ENCODE measurements around the gene FCHO1. TPM values are rescaled to one million over a fixed set of nuclear protein-coding genes. Genes with fewer than 3 reads are reported as not detected.

FCHO1 gene
- total RNA-seq, 1 donor from 2014 or later: 0.98 TPM

- peak; percentile 61 for DNase-seq (ENCODE audit: low spot score, unreplicated experiment)
- Mint-ChIP-seq H3K27me3 (peaks cover 12% of the 10 kb centered on the region), H3K4me3 (ENCODE audit: low read depth) (no peak overlapping the region), H3K4me1 (ENCODE audit: low read depth) (no peaks in the 10 kb centered on the region), H3K27ac (no peak overlapping the region), H3K9me3 (ENCODE audit: low read depth) (no peaks in the 10 kb centered on the region), H3K36me3 (ENCODE audit: insufficient read depth) (no peaks in the 10 kb centered on the region)
- peak; percentile 73 for TF ChIP-seq CTCF (IDR thresholded peaks at IDR 0.05; ENCODE audit: unreplicated experiment)
These were observed 33.1 kb downstream of the FCHO1 start for GRCh38 chr19:17784201-17785008.

GRCh38 chr19:17787274-17787913, 36.1 kb downstream of the FCHO1 start:
- TF ChIP-seq CTCF (IDR thresholded peaks at IDR 0.05; ENCODE audit: unreplicated experiment): no peak
- Mint-ChIP-seq H3K4me3 (ENCODE audit: low read depth) (no peak overlapping the region), H3K36me3 (ENCODE audit: insufficient read depth) (no peaks in the 10 kb centered on the region), H3K4me1 (ENCODE audit: low read depth) (no peaks in the 10 kb centered on the region), H3K27ac (no peak overlapping the region), H3K27me3 (peaks cover 12% of the 10 kb centered on the region), H3K9me3 (ENCODE audit: low read depth) (no peaks in the 10 kb centered on the region)
- no peak for DNase-seq (ENCODE audit: low spot score, unreplicated experiment)

DNA sequence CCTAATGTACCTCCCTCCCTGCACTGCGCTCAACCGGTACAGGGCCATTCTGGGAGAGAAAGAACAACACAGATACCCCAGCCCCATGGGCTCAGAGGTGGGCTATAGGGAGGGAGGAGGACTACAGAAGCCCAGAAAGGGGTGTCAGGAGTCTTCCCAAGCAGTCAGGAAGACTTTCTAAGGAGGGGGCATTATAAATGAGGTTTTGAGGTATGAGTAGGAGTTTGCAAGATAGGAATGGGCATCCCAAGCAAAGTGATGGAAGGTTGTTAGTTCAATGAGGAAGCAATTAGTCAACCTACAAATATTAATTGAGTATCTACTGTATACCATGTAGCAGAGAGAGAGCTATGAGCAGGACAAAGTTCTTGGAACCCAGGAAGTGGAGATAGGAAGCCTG, 37.4 kb downstream of the FCHO1 start:
- no peaks in the 10 kb centered on the region for H3K4me1 Mint-ChIP-seq (ENCODE audit: low read depth)
- no peak for TF ChIP-seq CTCF (IDR thresholded peaks at IDR 0.05; ENCODE audit: unreplicated experiment)
- no peak overlapping the region for H3K4me3 Mint-ChIP-seq (ENCODE audit: low read depth)
- H3K36me3 Mint-ChIP-seq (ENCODE audit: insufficient read depth): no peaks in the 10 kb centered on the region
- no peaks in the 10 kb centered on the region for H3K9me3 Mint-ChIP-seq (ENCODE audit: low read depth)
- peaks cover 16% of the 10 kb centered on the region for H3K27me3 Mint-ChIP-seq
- no peak overlapping the region for H3K27ac Mint-ChIP-seq
- DNase-seq (ENCODE audit: low spot score, unreplicated experiment): no peak

GRCh38 chr19:17790059-17790780, 38.9 kb downstream of the FCHO1 start:
- Mint-ChIP-seq H3K4me3 (ENCODE audit: low read depth) (no peak overlapping the region), H3K27ac (no peak overlapping the region), H3K4me1 (ENCODE audit: low read depth) (no peaks in the 10 kb centered on the region), H3K36me3 (ENCODE audit: insufficient read depth) (no peaks in the 10 kb centered on the region), H3K27me3 (peaks cover 31% of the 10 kb centered on the region), H3K9me3 (ENCODE audit: low read depth) (no peaks in the 10 kb centered on the region)
- DNase-seq (ENCODE audit: low spot score, unreplicated experiment): no peak
- TF ChIP-seq CTCF (IDR thresholded peaks at IDR 0.05; ENCODE audit: unreplicated experiment): no peak

- Mint-ChIP-seq H3K4me1 (ENCODE audit: low read depth) (no peaks in the 10 kb centered on the region), H3K27me3 (peaks cover 47% of the 10 kb centered on the region), H3K4me3 (ENCODE audit: low read depth) (no peak overlapping the region), H3K9me3 (ENCODE audit: low read depth) (no peaks in the 10 kb centered on the region), H3K36me3 (ENCODE audit: insufficient read depth) (no peaks in the 10 kb centered on the region), H3K27ac (no peak overlapping the region)
- DNase-seq (ENCODE audit: low spot score, unreplicated experiment): no peak
- TF ChIP-seq CTCF (IDR thresholded peaks at IDR 0.05; ENCODE audit: unreplicated experiment): no peak
These were observed 43.1 kb downstream of the FCHO1 start for GRCh38 chr19:17794412-17794730.
